ENCODE results near the gene TXNIP.

Gene TXNIP

GRCh38 chr1:145992958-145993617, 3.3 kb downstream of the TXNIP start:
- H3K27ac ChIP-seq (ENCODE audit: low read depth, low read length): no peak overlapping the region
- H3K36me3 ChIP-seq (ENCODE audit: control insufficient read depth, insufficient read depth, low read length): peaks cover 33% of the 10 kb centered on the region
- no peak overlapping the region; the same call in 1 of the 2 replicates for H3K9ac ChIP-seq (ENCODE audit: low read depth, low read length)
- peak overlapping the region; percentile 89; the same call in 1 of the 2 replicates for H3K4me3 ChIP-seq (ENCODE audit: low read depth, low read length)
- no peaks in the 10 kb centered on the region for H3K9me3 ChIP-seq (ENCODE audit: control insufficient read depth, insufficient read depth, low read length)
- no peaks in the 10 kb centered on the region for H3K27me3 ChIP-seq (ENCODE audit: control insufficient read depth, insufficient read depth, low read length)
- peaks cover 18% of the 10 kb centered on the region for H3K4me1 ChIP-seq (ENCODE audit: control insufficient read depth, insufficient read depth, low read length)

GRCh38 chr1:145992502-145992936, 3.9 kb downstream of the TXNIP start:
- H3K9me3 ChIP-seq (ENCODE audit: control insufficient read depth, insufficient read depth, low read length): no peaks in the 10 kb centered on the region
- H3K9ac ChIP-seq (ENCODE audit: low read depth, low read length): no peak overlapping the region
- H3K27me3 ChIP-seq (ENCODE audit: control insufficient read depth, insufficient read depth, low read length): no peaks in the 10 kb centered on the region
- H3K27ac ChIP-seq (ENCODE audit: low read depth, low read length): no peak overlapping the region
- peaks cover 33% of the 10 kb centered on the region for H3K36me3 ChIP-seq (ENCODE audit: control insufficient read depth, insufficient read depth, low read length)
- peaks cover 13% of the 10 kb centered on the region for H3K4me1 ChIP-seq (ENCODE audit: control insufficient read depth, insufficient read depth, low read length)
- no peak overlapping the region for H3K4me3 ChIP-seq (ENCODE audit: low read depth, low read length)

- H3K4me1 ChIP-seq (ENCODE audit: control insufficient read depth, insufficient read depth, low read length): peaks cover 7% of the 10 kb centered on the region
These were observed 4.5 kb downstream of the TXNIP start for GRCh38 chr1:145991735-145992412.

GRCh38 chr1:145990249-145990855, 6.0 kb downstream of the TXNIP start:
- Histone ChIP-seq H3K9me3 (ENCODE audit: control insufficient read depth, insufficient read depth, low read length) (no peaks in the 10 kb centered on the region), H3K27me3 (ENCODE audit: control insufficient read depth, insufficient read depth, low read length) (no peaks in the 10 kb centered on the region), H3K27ac (ENCODE audit: low read depth, low read length) (no peak overlapping the region), H3K9ac (ENCODE audit: low read depth, low read length) (no peak overlapping the region), H3K36me3 (ENCODE audit: control insufficient read depth, insufficient read depth, low read length) (peaks cover 33% of the 10 kb centered on the region), H3K4me3 (ENCODE audit: low read depth, low read length) (no peak overlapping the region), H3K4me1 (ENCODE audit: control insufficient read depth, insufficient read depth, low read length) (peaks cover 11% of the 10 kb centered on the region)

More at GRCh38 chr1:145991735-145992412, 4.5 kb downstream of the TXNIP start:
- Histone ChIP-seq H3K9me3 (ENCODE audit: control insufficient read depth, insufficient read depth, low read length) (no peaks in the 10 kb centered on the region), H3K27me3 (ENCODE audit: control insufficient read depth, insufficient read depth, low read length) (no peaks in the 10 kb centered on the region), H3K9ac (ENCODE audit: low read depth, low read length) (no peak overlapping the region; the same call in 1 of the 2 replicates), H3K4me3 (ENCODE audit: low read depth, low read length) (no peak overlapping the region), H3K36me3 (ENCODE audit: control insufficient read depth, insufficient read depth, low read length) (peaks cover 33% of the 10 kb centered on the region), H3K27ac (ENCODE audit: low read depth, low read length) (no peak overlapping the region)

GRCh38 chr1:145988773-145989172, 7.6 kb downstream of the TXNIP start:
- H3K27ac ChIP-seq (ENCODE audit: low read depth, low read length): no peak overlapping the region
- no peaks in the 10 kb centered on the region for H3K9me3 ChIP-seq (ENCODE audit: control insufficient read depth, insufficient read depth, low read length)
- no peak overlapping the region for H3K4me3 ChIP-seq (ENCODE audit: low read depth, low read length)
- H3K9ac ChIP-seq (ENCODE audit: low read depth, low read length): no peak overlapping the region
- H3K27me3 ChIP-seq (ENCODE audit: control insufficient read depth, insufficient read depth, low read length): no peaks in the 10 kb centered on the region
- H3K36me3 ChIP-seq (ENCODE audit: control insufficient read depth, insufficient read depth, low read length): peaks cover 17% of the 10 kb centered on the region
- peaks cover 12% of the 10 kb centered on the region for H3K4me1 ChIP-seq (ENCODE audit: control insufficient read depth, insufficient read depth, low read length)

- peaks cover 9% of the 10 kb centered on the region for H3K36me3 ChIP-seq (ENCODE audit: control insufficient read depth, insufficient read depth, low read length)
- H3K9me3 ChIP-seq (ENCODE audit: control insufficient read depth, insufficient read depth, low read length): no peaks in the 10 kb centered on the region
- H3K27me3 ChIP-seq (ENCODE audit: control insufficient read depth, insufficient read depth, low read length): no peaks in the 10 kb centered on the region
- peaks cover 12% of the 10 kb centered on the region for H3K4me1 ChIP-seq (ENCODE audit: control insufficient read depth, insufficient read depth, low read length)
- H3K4me3 ChIP-seq (ENCODE audit: low read depth, low read length): no peak overlapping the region
- no peak overlapping the region for H3K9ac ChIP-seq (ENCODE audit: low read depth, low read length)
- no peak overlapping the region for H3K27ac ChIP-seq (ENCODE audit: low read depth, low read length)
These were observed 8.5 kb downstream of the TXNIP start for GRCh38 chr1:145987926-145988325.

GRCh38 chr1:145986551-145986950, 9.8 kb downstream of the TXNIP start:
- Histone ChIP-seq H3K9me3 (ENCODE audit: control insufficient read depth, insufficient read depth, low read length) (no peaks in the 10 kb centered on the region), H3K4me1 (ENCODE audit: control insufficient read depth, insufficient read depth, low read length) (peaks cover 12% of the 10 kb centered on the region)

GRCh38 chr1:145985502-145986439, 10.6 kb downstream of the TXNIP start:
- Histone ChIP-seq H3K9ac (ENCODE audit: low read depth, low read length) (no peak overlapping the region), H3K4me3 (ENCODE audit: low read depth, low read length) (no peak overlapping the region), H3K27me3 (ENCODE audit: control insufficient read depth, insufficient read depth, low read length) (no peaks in the 10 kb centered on the region), H3K36me3 (ENCODE audit: control insufficient read depth, insufficient read depth, low read length) (no peaks in the 10 kb centered on the region), H3K4me1 (ENCODE audit: control insufficient read depth, insufficient read depth, low read length) (peaks cover 12% of the 10 kb centered on the region), H3K9me3 (ENCODE audit: control insufficient read depth, insufficient read depth, low read length) (no peaks in the 10 kb centered on the region), H3K27ac (ENCODE audit: low read depth, low read length) (peak overlapping the region; percentile 59)

More at GRCh38 chr1:145986551-145986950, 9.8 kb downstream of the TXNIP start:
- no peaks in the 10 kb centered on the region for H3K27me3 ChIP-seq (ENCODE audit: control insufficient read depth, insufficient read depth, low read length)
- no peaks in the 10 kb centered on the region for H3K36me3 ChIP-seq (ENCODE audit: control insufficient read depth, insufficient read depth, low read length)
- no peak overlapping the region for H3K9ac ChIP-seq (ENCODE audit: low read depth, low read length)
- H3K4me3 ChIP-seq (ENCODE audit: low read depth, low read length): no peak overlapping the region
- H3K27ac ChIP-seq (ENCODE audit: low read depth, low read length): no peak overlapping the region

GRCh38 chr1:145985129-145985501, 11.3 kb downstream of the TXNIP start:
- no peaks in the 10 kb centered on the region for H3K36me3 ChIP-seq (ENCODE audit: control insufficient read depth, insufficient read depth, low read length)
- H3K4me3 ChIP-seq (ENCODE audit: low read depth, low read length): no peak overlapping the region
- H3K27ac ChIP-seq (ENCODE audit: low read depth, low read length): peak overlapping the region; percentile 59
- H3K27me3 ChIP-seq (ENCODE audit: control insufficient read depth, insufficient read depth, low read length): no peaks in the 10 kb centered on the region
- no peaks in the 10 kb centered on the region for H3K9me3 ChIP-seq (ENCODE audit: control insufficient read depth, insufficient read depth, low read length)
- peaks cover 12% of the 10 kb centered on the region for H3K4me1 ChIP-seq (ENCODE audit: control insufficient read depth, insufficient read depth, low read length)
- H3K9ac ChIP-seq (ENCODE audit: low read depth, low read length): no peak overlapping the region

GRCh38 chr1:145983960-145984830, 12.2 kb downstream of the TXNIP start:
- peaks cover 17% of the 10 kb centered on the region for H3K4me1 ChIP-seq (ENCODE audit: control insufficient read depth, insufficient read depth, low read length)
- no peaks in the 10 kb centered on the region for H3K27me3 ChIP-seq (ENCODE audit: control insufficient read depth, insufficient read depth, low read length)
- no peaks in the 10 kb centered on the region for H3K9me3 ChIP-seq (ENCODE audit: control insufficient read depth, insufficient read depth, low read length)
- H3K4me3 ChIP-seq (ENCODE audit: low read depth, low read length): no peak overlapping the region
- H3K9ac ChIP-seq (ENCODE audit: low read depth, low read length): no peak overlapping the region
- H3K27ac ChIP-seq (ENCODE audit: low read depth, low read length): no peak overlapping the region
- no peaks in the 10 kb centered on the region for H3K36me3 ChIP-seq (ENCODE audit: control insufficient read depth, insufficient read depth, low read length)

Measured in HUES48 (cell line).